NCI-H524 treated with DMSO at 0.1 percent for 48 hours (cell line): ENCODE measurements around the gene LAPTM5.

Experiments used
- DNase-seq: peaks from one replicate; lab custom pipeline; 2025; lab: John Stamatoyannopoulos, UW

The LAPTM5 gene

DNA sequence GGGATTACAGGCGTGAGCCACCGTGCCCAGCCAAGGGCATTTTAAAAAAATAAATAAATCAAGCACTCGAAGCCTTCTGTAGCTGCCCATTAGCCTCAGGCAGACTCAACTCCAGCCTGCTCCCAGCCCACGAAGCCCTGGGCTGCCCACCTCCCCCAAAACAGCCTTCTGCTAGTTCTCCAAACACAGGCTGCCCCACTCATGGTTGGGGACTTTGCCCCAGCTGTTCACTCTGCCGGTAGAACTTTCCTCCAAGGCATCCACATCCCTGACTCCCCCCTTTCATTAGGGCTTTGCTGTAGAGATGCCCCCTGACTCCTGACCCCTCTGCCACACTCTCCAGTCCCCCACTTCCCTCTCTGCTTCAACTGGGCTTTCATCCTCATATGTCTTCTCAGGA lies 29.7 kb upstream of the LAPTM5 start:
- no peak for DNase-seq

DNA sequence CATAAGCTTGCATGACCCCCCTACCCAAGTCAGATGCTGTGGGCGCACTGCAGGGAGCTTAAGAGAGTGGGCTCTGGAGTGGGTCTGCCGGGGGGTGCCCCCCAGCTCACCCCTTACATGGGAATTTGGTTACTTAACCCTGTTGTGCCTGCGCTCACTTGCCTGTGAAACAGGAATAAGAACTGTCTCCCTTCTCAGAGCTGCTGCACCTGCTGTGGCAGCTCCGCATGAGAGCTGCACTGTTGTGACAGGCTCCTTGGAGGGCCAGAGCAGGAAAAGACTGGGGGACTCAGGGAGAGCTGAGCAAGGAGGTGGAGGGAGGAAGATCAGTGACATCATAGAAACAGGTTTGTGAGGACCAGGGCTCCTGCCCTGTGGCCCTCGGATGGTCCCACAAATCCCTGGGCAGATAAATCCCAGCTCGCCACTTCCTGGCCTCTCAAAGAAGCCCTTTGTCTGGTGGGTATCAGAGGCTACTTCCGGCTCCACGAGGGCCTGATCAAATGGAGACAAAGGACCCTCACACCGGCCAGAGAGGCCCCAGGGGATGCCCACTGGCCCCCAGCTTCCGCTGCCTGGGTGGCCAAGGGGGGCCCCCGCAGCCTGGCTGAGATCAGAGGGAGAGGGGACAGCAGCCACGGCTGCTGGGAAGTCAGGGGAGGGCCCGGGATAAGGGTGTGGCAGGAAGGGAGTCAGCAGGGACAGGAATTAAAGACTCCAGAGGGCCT lies 28.9 kb upstream of the LAPTM5 start:
- no peak for DNase-seq

DNA sequence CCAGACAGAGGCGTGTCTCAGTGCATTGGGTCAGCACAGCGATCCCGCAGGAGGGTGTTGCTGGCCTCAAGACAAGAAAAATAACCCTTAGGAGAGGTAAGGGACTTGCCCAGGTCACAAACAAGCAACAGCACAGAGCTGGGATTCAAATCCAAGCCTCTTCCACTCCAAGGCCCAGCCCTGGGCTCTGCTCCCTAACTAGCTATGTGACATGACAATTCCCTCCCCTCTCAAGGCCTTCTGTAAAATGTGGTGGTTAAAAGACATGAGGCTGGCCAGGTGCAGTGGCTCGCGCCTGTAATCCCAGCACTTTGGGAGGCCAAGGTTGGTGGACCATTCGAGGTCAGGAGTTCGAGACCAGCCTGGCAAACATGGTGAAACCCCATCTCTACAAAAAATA lies 28.1 kb upstream of the LAPTM5 start:
- no peak for DNase-seq

DNA sequence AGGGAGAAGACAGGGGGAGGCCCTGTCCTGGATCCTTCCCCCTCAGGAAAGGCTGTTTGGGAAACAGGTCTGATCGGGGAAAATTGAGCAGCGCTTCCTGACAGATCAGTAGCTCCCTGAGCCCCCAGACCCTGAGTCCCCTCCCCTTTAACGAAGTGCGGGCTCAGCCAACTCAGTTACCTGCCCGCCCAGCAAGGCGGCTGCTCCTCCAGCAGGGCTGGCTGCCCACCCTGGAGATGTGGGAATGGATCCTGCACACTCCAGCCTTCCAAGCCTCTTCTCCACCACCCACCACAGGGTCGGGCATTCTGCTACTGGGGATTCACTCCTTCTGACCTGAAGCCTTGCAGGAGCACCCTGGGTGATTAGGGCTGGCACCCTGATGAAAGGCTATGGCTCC lies 27.6 kb upstream of the LAPTM5 start:
- no peak for DNase-seq

DNA sequence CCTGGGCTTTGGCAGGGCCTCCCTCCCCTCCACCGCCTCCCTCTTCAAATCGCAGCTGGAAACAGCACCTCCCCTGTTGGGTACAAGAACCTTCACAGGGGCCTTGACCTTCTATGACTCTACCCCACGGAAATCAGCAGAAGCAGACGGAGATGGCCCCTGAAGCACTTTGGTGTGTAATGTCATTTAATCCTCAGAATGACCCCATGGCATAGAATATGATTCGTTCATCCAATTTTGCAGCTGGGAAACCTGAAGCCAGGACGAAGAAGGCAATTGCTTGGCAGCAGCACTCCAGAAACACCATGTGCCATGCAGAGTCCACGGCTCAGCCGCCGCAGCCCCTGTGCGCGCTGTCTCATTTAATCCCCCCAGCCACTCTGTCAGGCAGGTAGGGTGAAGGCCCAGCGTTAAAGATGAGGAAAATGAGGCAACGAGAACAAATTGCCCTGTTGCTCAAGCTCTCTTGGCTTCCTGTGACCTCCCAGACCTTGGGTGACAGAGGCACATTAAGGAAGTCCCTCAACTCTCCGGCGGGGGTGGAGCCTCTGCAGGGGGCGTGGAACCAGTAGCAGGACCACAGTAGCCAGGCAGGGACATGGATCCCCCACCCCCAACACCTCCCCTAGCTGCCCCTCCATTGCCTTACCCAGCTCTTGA lies 25.8 kb upstream of the LAPTM5 start:
- DNase-seq: no peak

DNA sequence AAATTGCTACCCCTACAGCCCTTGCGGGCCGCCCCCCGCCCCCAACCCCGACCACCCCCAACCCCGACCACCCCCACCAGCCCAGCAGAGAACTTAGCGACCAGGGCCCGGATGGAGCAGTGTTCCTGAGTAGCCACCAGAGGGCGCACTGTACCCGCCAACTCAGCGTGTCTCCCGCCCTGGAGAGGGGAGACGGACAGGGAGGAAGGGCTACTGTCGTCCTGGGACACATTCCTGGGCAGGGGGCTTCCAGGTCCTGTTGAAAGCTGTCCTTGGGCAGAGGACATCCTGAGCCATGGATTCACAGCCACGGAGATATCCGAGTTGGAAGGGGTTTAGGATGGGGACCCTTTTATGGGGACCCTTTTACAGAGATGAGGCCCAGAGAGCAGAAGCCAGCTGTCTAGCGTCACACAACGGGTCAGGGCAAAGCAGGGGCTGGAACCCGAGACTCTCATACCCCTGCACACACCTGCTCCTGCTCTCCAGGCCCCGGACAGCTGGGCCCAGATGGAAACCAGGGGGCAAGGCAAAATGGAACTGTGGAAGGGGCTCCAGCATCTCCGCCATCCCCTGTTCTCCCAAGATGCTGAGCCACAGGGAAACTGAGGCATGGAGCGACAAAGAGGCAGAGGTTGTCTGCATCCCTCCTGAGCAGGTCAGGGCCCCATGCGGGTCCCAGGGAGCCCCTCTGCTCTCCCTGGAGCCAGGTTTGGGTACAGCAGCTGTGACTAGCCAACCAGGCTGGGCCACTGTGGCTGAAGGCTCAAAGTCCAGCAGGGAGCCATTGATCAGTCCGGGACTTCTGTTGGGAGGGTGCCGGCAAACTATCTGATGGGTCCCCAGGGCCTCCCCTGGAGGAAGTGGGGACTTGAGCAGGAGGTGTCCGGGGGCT lies 25.0 kb upstream of the LAPTM5 start:
- DNase-seq: no peak

DNA sequence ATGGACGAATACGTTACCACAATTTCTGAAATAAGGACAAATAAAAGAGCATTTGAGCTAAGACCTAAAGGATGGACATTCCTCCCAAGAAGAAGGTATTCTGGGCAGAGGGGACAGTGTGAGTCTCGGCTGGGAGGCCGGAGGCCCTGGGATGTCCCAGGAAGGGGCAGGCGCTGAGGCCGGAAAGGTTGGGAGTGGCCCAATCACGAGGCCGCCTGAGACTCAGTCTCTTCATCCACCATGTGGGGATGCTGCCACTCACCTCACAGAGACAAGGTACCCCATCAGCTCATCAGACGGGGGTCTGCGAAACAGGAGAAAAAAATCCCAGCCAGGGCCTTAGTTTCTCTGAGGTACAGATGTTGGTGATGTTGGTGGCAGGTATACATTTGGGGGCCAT lies 24.3 kb upstream of the LAPTM5 start:
- DNase-seq: no peak

DNA sequence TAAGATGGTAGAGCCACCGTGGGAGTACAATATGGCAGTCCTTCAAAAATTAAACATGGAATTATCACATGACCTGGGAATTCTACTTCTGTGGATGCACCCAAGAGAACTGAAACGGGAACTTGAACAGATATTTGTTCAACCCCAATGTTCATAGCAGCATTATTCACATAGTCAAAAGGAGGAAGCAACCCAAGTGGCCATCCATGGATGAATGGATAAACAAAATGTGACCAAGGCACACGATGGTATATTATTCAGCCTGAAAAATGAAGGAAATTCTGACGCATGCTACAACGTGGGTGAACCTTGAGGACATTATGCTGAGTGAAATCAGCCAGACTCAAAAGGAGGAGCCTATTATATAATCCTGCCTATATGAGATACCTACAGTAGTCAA lies 22.8 kb upstream of the LAPTM5 start:
- DNase-seq: no peak

DNA sequence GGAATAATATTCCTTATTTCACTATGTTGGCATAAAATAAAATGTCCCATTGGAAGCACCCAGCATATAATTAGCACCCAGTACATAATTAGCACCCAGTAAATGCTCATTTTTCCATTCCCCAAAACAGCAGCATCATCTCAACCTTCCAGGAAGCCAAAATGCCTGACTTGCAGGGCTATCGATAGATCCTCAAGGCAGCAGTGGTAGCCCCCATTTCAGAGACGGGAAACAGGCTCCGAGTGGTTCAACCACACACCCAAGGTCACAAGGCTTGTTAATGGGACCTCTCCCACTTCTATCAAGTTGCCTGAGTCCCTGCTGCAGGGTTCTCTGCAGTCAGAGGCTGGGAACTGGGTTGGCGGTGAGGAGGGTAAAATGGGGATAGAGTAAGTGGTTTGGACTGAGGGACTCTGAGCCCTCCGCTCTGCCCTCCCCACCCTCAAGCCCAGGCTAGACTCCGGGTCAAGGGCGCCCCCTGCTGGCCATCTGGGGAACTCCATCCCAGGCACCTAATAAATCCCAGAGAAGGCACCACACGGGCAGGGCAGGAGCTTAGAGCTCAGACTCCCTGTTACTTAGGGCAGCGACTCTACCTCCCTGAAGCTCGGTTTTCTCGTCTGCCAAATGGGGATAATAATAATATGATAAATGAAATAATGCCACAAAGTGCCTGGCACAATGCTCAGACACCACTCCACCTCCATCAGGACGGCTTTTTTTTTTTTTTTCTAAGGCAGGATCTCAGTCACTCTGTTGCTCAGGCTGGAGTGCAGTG lies 21.9 kb upstream of the LAPTM5 start:
- no peak for DNase-seq

DNA sequence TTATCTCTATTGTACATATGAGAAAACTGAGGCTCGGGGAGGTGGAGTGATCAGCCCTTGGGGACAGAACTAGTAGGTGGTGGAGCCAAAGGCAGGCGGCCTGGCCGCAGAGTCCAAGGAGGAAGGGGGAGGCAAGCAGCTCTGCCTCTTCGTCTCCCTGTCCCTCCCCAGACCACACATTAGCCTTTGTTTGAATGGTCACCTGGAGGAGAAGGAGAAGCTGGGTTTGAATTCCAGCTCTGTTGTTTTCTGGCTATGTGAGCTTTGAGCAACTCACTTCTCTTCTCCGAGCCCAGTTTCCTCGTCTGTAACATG lies 21.4 kb upstream of the LAPTM5 start:
- DNase-seq: no peak

DNA sequence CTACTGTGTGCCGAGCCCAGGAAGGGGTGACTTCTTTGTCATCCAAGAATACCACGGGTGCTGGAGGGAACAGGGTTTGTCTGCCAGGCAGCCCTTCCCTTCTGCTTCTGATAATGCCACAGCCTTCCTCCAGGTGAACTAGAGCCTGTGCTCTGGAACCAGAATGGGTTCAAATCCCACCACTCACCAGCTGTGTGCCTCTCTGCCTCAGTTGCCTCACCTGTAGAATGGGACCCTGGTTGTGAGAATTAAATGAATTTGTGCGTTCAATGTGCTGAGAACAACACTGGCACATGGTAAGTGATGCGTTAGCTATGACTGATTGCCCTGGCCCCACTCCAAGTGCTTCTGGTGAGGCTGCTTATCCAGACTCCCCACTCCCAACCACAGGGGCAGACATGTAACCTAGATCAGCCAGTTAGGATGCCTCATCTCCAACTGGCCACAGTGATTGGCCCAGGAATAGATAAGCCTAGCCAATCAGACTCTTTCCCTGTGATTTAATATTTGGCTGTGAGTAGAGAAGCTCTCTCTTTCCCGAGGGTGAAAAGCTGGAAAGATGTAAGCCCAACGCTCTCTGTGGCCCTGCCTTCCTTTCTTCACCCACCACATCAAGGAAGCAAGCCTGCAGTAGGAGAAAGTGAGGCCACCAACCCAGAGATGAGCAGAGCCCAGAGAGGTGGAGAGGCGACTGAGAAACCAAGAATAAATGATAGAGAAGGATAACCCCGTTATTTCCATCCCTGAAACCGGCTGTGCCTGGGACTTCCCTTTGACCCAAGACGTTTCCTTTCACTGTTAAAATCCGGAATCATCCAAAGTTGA lies 20.8 kb upstream of the LAPTM5 start:
- DNase-seq: no peak

DNA sequence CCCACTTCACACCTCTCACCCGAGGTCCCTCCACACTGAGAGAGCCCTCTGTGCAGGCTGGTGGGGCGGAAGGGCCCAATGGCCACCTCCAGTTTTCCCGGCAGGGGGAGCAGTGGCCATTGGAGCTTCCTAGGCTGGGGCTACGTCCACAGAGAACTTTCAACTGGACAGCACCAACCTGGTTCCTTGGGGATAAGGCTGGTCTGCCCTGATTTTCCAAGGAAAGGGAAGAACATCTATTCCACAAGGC lies 20.3 kb upstream of the LAPTM5 start:
- no peak for DNase-seq

DNA sequence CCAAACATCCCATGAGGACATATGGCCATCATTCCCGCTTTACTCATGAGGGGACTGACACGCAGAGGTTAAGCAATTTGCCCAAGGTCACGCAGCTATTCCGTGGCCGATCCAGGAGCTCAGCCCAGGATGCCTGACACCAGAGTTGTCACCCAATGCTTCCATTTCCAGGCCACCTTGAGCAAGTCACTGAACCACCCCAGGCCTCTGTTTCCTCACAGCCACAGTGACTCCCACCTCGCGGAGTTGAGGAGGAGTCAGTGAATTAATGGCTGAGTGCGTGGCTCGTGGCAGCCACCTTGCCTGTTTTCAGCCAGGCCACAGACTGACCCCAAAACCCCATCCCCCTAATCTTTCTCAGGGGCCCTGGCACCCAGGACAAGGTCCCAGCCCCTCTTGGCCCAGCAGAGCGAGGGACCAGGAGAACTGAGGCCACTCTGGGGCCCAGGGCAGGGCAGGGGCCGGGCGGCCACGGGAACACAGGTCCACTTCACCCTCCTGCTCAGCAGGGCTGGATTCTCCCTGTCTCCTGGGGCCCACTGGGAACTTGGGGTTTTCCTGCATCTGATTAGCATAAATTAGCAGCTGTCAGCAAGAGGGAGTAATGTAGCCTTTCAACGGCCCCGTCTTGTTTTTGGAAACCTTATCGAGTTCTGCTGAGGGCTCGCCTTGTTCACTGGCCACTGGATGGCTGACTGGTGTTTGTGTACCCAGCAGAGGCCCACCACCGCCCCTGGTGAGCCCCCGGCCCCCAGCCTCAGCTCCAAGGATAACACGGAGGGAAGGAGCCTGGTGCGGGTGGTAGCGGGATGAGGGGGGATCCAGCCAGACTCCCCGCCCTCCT lies 19.7 kb upstream of the LAPTM5 start:
- DNase-seq: no peak

DNA sequence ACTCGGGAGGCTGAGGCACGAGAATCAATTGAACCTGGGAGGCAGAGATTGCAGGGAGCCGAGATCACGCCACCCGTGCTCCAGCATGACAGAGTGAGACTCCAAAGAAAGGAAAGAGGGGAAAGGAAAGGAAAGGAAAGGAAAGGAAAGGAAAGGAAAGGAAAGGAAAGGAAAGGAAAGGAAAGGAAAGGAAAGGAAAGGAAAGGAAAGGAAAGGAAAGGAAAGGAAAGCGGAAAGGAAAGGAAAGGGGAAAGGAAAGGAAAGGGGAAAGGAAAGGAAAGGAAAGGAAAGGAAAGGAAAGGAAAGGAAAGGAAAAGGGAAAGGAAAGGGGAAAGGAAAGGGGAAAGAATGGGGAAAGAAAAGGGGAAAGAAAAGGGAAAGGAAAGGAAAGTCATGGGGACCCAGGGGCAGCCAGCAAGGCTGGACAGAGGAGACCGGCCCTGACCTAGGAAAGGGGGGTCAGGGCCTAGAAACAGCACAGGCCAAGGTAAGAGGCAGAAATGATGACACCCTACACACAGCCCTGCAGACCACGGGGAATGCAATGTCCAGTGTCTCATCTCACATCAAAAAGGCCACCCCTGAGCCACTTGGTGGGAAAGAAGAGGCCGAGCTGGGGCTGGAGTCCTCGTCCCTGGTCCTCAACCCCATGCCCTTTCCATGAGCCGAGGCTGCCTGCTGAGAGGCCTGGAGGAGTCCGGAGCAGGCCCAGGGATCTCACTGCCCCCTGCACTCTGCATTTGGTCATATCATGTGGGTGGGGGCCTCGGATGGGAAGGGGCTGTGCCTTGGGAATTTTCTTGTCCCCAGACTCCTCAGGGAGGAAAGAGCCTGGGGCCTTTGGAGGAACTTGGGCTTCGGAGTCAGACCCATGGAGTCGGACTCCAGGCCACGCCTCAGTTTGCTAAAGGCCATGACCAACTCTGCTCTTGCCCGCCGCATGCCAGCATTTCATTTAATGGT lies 18.8 kb upstream of the LAPTM5 start:
- DNase-seq: no peak

DNA sequence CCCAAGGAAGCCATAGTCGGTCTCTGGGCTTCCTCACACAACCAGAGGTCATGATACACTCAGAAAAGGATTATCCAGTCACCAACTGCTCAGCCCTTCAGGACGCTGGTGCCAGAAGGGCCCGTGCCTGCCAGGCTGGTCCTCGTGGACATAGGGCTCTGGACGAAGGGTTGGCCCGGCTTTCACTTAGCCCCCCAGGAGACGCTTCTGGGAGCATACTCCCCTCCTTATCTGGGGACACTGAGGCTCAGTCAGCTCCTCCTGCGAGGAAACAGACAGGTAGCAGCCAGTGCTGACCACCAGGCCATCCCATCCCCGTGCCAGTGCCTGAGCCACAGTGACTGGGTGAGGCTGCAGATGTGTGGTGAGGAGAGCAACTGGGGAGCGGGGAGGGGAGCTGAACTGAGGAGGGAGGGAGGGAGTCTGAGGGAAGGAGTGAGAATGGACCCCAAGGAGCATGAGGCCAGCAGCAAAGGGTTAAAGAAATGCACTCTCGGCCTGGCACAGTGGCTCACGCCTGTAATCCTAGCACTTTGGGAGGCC lies 17.9 kb upstream of the LAPTM5 start:
- no peak for DNase-seq

DNA sequence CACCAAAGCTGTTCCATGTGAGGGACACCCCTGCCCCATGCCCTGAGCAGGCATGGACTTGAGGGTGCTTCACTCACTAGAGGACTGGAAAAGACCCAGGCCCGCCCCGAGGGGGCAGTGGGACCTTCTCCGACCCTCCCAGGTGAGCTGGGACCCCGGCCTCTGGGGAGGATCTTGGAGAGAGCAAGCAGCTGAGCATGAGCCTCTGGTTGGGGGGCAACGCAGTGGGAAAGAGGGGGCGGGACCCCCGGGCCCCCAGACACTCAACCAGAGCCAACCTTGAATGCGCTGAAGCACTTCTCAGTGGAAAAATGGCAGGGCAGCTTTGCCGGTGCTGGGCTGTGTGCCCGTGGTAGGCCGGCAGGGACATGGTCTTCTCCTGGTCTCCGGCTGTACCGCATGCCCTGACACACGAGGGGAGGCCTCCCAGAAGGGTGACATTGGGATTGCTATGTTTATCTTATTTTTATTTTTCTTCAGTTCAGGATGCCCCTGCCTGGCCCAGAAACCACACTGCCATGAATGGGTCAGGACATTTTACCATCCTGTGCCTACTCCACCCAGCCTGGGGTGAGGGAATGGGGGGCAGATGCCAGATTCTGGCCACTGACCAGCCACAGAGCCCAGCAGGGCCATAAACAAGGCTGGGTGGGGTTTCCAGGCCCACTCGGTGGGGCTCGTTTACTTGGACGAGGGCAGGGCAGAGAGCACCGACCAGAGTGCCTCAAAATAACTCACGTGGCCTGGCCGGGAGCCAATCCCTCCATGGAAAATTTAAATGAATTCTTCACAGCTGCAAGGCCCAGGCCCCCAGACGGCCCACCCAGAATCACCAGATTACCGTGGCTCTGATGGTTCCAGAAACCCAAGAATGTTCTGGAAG lies 17.2 kb upstream of the LAPTM5 start:
- no peak for DNase-seq

DNA sequence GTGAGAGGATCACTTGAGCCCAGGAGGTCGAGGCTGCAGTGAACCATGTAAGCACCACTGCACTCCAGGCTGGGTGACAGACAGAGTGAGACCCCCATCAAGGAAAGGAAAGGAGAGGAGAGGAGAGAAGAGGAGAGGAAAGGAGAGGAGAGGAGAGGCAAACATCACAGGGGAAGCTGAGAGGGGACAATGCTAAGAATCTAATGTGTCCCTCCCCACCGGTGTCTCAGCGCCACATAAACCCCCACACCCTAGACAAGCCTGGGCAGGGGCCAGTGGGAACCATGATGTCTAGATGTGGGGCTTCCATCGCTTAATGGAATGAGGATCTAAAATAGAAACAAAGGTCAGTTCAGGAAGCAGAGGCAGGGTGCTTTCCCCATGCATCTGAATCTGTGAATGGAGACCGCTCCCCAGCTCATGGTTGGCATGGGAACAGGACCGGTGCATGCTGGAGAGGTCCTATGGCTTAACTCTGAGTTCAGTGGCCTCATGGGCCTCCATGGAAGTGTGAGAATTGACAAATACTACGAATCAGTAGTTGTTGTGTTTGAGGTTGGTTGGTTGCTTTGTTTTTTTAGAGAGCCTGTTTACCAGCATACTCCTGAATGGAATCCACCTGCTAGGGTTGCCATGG lies 16.3 kb upstream of the LAPTM5 start:
- no peak for DNase-seq

DNA sequence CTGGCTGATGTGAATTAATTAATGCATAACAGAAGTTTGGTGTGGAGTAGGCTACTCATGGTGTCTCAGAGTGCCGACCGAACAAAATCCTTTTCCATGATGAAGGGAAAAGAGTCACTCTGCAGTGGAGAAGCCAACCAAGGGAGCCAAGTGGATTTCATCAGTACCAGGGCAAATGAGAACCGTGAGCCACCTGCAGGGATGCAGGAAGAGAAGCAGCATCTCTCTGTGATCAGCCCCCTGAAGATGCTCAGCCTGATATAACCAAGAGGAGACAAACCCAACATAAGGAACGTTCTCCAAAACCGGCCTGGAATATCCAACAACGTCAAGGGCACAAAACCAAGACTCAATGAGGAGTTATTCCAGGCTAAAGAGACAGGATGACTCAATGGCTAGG lies 13.4 kb upstream of the LAPTM5 start:
- DNase-seq: no peak
